ENCODE results near the gene RPS15.

The RPS15 gene

DNA sequence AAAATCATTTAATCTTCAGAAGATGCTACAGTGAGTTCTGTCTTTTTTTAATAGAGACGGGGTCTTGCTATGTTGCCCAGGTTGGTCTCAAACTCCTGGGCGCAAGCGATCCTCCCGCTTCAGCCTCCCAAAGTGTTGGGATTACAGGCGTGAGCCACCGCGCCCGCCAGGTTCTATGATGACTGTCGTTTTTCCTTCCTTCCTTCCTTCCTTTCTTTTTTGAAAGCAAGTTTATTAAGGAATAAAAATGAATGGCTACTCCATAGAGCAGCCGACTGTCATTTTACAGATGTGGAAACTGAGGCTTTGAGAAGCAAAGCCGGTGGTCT, 36.3 kb upstream of the RPS15 start:
- no peak for DNase-seq (ENCODE audit: low read depth, low spot score)

DNA sequence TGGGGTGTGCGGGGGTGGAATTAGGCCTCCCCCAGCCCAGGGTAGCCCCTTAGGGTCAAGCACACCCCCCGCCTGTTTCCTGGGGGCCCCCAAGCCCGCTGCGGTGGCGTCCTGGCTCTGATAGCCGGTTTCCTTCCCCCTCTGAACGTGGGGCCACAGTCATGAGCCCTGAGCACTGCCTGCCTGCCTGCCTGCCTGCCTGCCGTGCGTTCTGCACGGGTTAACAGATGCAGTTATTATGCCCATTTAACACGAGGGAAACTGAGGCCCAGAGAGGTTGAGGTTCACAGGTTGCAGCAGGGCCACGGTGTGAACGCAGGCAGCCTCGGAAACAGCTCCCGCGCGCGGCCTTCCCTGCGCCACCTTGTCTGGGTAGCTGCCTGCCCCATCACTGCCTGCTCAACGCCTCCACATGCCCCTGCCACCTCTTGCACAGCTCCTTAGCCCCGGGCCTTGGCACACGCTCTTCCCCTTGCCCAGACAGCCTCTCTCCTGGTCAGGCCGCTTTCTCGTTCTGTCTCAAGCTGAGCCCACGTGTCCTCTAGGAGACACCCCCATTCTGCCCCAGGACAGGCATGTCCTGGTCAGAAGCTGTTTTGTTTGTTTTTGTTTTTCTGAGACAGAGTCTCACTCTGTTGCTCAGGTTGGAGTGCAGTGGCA, 35.7 kb upstream of the RPS15 start:
- no peak for DNase-seq (ENCODE audit: low read depth, low spot score)

DNA sequence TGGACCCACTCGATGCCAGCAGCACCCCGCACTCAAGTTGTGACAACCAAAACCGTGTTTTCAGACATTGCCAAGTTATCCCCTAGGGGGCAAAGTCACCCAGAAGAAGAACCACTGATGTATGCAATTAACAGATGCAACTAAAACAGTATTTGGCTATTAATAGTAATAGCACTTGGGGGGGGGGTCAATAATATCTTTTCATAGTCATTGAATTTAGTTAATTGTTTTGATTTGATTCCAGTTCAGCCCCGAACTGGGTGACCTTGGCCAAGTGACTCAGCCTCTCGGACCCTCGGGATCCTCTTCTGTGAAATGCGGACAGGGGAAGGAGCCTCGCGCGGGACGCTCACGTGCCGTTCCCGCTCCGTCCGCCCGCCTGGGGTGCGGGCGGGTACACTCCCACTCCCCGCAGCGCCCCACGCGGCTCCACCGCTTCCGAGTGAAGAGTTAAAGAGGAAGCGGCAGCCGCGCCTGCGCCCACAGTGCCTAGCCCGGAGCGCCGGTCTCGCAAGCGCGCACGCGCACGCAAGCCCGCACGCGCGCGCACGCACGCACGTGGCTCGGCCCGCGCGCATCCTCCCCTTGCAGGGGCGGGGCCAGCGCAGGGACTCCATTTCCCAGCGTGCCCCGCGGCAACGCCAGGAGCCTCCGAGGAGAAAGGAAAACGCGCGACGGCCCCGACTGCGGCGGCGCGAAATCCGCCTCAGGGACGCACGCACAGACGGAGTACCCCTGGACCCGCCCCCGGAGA, 31.2 kb upstream of the RPS15 start:
- peak; percentile 99 for DNase-seq (ENCODE audit: low read depth, low spot score)

DNA sequence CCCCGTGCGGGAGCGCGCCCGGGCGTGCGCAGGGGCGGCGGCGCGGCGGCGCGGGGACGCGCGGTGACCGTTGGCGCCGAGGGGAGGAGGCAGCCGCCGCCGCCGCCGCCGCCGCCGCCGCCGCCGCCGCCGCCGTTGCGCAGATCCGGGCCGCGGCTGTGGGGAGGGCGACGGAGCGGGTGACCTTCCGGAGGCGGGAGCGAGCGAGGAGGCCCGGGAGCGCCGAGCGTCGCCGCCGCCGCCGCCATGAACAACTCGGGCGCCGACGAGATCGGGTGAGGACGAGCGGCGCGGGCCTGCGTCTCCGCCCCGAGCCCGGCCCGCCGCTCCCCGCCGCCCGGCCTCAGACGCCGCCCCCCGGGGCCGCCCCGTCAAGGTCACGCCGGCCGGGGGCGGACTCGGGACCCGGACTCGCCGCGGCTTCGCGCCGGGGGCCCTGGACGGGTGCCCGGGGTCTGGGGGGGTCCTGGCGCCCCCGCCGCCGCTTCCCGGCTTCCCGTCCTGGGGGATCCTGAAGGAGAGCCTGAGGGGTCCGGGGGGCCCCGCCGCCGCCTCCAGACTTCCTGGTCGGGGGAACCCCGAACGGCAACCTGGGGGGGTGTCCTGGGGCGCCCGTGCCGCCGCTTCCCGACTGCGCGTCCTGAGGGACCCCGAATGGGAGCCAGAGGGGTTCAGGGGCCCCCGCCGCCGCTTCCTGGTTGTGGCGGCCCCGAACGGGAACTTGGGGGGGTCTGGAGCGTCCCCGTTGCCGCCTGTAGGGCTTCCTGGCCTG, 30.5 kb upstream of the RPS15 start, which contains the start of gene DAZAP1:
TSS of gene DAZAP1 (plus strand) at position 59 of the 772 bp plus-strand sequence. CDS start at position 247, 188 bp downstream.
- DNase-seq (ENCODE audit: low read depth, low spot score), result no peak

DNA sequence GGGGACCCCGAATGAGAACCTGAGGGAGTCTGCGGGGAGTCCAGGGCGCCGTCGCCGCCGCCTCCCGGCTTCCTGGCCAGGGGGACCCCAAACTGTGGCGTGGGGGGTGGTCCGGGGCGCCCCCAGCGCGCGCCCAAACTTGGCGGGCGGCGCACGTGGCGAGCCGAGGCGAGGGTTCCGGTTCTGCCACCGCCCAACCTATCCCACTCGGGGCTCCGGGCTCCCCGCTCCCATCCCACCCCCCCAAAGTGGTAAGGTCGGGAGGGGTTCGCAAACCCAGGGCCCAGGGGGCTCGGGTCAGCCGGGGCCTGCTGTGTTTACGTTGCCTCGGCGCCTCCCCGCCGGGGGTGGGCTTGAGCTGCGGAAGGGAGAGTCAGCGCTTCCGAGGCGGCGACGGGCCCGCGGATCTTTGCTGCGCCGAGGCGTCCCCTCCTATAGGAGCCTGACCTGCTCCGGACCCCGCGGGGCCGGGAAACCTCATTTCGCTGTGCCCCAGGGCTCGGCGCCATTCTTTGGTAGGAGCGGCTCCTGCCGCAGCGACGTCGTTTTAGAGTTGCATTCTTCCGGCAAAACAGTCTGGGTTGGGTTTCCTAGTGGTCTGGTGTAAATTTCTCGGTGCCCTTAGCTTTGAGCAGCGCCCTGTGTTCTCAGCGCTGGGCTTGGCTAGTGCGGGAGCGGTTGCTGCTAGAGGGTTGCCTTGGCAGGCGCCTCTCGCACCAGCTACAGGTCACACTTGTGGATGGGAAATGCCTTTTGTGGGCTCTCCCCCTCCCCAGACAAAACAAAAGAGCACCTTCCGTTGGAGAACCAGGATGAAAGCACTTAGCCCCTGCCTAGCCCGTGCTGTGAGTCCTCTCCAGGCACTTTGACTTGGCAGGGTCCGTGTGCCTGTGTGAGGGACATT, 29.6 kb upstream of the RPS15 start:
- DNase-seq (ENCODE audit: low read depth, low spot score), result peak; percentile 74

DNA sequence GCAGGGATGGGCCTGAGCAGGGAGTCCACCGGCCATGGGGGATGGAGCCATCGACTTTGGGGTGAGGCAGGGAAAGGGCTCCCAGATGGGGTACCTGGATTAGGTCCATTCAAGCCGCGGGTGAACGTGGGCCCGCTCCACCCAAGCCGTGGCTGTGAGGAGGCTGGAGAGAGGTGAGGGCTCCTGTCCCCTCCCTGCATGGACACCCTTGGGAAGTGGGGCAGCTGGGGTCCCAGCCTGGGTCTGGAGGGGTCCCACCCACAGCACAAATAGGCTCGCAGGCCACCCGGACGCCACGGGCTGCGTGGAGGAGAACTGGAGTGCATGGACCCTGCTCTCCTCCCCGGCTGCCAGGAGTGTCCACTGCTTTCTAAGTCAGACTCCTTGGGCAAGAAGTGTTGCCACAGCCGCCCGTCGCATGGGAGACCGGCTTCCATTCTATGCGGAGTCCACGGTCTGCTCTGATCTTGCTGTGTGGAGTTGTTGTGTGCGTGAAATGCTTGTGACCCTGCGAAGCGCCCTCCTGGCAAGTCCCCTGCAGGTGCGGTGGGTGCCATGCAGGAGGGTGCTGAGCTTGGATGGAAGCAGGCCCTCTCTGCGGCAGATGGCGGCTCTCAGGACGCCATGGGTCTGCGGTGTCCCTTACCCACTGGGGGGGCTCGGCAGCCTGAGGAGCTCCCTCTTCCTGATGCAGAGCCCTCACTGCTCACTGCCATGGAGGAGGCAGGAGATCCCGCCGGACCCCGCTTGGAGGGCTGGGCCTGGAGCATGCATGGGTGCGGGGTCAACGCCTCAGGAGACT, 28.8 kb upstream of the RPS15 start:
- DNase-seq (ENCODE audit: low read depth, low spot score), result no peak

DNA sequence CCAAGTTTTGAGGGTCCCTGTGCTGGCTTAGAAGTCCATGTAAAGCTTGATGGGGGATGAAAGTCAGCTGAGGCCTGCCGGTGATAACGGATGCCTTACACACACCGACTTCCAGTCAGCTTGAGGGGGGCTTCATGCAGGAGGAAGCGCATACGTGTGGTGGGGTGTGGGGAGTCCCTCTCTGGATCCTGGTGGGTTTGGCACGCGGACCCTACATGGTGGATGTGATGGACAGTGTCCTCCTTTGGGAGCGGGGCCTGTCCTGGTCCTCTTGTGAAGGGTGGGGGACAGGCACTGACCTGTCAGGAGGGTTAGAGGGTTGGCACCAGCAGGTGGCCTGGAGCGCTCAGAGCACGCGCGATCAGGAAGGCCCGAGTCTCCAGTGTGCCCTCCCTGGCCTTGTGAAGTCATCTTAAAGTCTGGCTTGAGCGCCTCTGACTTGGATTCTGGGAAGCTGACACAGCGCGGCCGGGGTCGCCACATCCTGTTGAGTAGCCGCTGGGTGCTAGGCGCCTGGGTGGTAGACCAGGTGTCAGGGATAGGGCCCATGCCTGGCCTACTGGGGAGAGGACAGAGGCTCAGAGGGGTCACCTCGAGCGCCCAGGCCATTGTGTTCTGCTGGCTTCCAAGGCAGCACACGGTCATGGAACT, 27.9 kb upstream of the RPS15 start:
- no peak for DNase-seq (ENCODE audit: low read depth, low spot score)

DNA sequence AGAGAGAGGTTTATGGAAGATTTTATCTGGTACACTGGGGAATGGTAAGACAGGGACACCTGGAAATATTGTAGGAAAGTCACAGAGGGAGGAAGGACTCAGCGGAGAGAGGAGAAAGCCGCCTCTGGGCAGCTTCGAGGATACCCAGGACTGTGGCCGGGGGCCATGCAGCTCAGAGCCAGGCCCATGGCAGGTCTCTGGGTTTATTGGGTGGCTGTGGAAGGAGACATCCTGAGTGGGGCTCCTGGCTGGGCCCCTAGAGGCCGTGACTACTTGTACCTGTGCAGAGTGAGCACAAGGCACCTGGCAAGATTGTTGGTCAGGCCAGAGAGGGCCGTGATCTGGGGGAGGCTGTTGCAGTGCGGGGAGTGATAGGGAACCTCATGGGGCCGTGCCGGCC, 27.4 kb upstream of the RPS15 start:
- no peak for DNase-seq (ENCODE audit: low read depth, low spot score)

DNA sequence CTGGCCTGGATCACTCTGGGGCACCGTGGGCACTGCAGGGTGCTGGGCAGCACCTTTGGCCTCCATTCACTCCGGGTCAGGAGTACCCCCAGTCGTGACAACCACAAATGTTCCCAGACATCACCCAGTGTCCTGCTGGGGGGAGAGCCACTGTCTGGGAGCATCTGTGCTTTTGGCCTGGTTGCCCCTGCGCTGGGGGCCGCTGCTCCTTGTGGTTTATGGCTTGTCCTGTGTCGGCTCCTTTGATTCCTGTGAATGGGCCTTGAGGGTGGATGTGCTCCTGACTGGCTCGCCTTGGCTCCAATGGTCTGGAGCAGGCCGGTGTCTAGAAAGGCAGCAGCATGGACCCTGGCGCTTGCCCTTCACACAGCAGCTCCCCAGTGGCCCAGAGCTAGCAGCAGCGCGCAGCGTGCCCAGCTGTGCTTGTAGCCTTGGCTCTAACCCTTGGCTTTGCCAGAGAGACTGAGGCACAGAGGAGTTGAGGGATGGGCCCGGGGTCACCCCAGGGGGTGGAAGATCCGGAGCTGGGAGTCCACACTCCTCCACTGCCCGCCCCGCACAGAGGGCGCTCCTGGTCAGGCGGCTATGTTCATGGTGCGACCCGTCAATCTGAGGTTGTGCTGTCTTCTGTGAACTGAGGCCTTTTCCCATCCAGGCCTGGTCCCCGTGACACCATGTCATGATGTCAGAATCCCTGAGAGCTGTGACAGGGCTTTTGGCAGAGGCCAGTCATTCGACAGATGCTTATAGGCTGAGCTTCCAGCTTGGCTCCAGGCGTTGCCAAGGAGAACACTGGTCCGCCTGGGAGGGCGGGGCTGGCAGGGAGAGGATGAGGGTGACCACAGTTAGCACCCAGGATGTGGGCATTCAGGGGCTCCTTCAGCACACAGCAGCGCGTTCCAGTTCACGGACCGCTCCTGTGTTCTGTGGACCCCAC, 26.7 kb upstream of the RPS15 start:
- DNase-seq (ENCODE audit: low read depth, low spot score), result no peak

DNA sequence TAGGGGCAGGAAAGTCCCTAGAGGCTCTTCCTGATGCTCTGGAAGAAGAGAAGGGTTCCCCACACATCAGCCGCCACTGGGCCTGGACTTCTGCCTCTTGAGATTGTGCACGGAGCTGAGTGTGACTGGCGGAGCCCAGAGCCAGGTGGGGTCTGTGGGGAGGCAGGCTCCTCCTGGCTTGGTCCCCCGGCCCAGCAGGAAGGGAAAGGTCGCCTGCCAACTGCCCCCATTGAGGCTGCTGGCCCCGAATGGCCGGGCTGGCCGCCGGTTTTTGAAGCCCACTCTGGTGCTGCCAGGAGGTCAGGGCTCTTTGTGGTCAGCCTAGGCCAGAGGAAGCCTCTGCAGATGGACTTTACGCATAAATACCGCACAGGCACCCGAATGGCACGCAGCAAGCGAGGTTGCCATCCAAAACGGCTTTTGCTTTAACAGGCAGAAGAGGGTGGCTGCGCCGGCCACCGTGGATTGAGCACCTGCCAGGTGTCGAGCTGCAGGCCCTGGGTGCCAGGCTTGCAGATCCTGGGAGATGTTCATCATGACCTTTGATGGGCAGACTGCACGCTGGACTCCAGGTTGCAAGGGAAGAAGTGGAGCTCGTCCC, 25.8 kb upstream of the RPS15 start:
- DNase-seq (ENCODE audit: low read depth, low spot score), result no peak

DNA sequence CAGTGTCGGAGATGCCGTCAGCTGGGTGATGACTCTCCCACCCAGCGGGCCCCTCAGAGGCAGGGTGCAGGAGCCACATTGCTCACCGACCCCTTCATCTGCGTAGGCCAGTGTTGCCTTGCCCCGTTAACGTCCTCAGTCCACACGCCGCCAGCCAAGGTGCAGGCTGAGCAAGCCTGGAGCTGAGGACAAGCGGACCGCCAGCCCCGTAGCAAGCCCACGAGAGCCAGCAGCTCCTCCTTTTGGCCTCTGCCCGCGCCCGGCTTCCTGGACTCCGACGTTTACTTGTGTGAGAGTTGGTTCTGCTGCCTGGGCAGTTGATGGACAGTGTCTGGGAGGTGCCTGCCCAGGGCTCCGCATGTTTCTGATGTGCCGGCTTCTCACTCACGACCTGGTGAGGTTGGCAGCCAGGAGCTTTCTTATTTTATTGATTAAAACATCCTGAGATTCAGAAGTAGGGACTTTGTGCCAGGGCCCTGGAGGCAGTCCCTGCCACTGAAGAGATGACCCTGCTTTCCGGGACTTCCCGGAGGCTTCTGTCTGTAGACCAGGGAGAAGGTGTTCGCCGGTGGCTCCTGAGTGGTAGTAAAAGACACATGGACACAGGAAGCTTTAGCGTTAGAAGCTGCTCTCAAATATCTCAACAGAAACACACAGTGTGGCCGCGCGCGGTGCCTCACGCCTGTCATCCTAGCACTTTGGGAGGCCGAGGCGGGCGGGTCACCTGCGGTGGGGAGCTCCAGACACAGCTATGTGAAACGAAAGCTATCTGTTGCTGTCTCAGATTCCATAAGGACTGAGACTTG, 25.0 kb upstream of the RPS15 start:
- DNase-seq (ENCODE audit: low read depth, low spot score), result no peak

DNA sequence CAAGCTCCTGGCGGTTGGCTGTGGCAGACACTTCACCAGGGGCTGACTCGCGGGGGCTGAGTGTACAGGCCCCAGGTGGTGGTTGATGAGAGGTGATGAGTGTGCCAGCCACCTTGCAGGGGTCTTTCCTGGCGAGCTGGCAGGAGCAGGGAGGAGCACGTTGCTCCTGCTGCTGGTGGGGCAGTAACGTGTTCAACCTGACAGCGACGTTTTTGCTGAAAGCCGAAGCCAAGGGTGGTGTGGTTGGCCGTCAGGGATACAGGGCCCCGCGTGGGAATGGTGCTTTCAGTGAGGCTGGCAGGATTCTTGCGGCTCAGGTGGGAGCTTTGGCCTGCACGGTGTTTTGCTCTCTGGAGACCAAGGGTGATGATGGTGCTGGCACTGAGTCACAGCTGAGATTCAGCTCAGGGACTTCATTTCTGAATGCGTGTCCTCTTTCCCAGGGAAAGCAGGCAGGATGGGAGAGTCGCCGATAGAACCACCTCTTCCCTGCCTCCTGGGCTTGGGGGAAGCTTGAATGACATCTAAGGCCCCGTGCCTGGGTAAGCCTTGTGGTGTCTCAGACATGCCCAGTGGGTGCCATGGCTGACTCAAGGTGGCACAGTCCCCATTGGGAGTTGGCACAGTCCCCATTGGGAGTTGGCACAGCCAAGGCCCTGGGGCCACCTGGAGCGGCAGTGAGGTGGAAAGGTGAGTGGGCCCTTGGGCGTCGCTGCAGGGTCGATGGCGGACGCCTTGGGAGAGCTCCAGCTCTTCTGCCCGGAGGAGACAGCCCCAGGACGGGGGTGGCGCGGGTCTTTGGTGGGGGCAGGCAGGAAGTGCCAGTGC, 22.0 kb upstream of the RPS15 start:
- no peak for DNase-seq (ENCODE audit: low read depth, low spot score)

DNA sequence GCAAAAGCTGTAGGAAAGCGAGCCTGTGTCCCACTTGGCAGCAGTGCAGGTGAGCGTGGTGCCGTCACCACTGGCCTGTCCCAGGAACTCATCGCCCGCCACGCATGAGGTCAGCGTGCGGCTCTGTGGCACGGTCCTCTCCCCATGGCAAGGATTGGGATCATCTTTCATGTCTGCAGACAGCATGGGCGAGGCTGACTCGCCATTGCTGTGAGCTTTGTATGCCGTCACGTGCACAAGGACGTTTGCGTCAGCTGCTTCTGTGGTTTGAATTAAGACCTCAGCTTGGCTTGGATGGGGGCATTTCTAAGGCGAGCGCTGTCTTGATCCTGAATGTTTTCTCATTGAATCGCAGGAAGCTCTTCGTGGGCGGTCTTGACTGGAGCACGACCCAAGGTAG, 21.1 kb upstream of the RPS15 start:
- no peak for DNase-seq (ENCODE audit: low read depth, low spot score)

DNA sequence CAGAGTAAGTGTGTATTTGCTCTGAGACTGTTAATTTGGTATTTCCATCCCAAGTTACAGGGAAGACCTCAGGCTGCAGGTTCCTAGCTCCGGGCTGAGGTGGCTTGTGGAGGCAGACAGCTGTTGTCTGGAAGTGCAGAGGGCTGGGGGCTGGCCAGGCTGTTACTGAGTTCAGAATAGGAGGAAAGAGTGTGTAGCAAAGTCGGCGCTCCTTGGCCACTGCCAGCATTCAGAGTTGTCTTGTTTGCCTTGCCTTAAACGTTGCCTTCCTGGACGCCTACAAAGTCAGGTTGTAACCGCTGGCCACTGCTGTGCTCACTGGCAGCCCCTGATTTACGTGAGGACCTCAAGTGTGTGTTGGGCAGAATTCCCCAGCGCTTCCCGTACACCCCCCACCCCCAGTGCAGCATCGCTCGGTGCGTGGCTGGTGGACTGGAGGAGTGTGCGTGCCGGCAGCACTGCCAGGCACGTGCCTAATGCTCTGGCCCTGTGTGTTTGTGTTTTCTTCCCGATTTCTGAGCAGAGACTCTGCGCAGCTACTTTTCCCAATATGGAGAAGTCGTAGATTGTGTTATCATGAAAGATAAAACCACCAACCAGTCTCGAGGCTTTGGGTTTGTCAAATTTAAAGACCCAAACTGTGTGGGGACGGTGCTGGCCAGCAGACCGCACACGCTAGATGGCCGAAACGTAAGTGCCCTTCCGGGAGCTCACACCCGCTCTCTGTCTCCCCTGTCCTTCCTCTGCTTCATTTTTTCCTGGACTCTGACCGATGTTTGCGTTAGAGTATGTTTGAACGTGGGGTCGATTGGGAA, 20.3 kb upstream of the RPS15 start:
- DNase-seq (ENCODE audit: low read depth, low spot score), result no peak

DNA sequence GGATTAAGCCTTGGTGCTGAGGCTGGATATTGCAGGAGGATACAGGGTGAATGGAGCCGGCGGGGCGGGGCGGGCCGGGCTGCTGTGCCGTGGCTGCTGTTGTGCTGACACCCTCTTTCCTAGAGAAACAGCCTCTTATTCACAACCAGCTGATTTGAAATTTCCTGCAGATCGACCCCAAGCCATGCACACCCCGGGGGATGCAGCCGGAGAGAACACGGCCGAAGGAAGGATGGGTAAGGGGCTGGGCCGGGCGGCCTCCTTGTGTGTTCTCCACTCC, 19.8 kb upstream of the RPS15 start:
- DNase-seq (ENCODE audit: low read depth, low spot score), result no peak

DNA sequence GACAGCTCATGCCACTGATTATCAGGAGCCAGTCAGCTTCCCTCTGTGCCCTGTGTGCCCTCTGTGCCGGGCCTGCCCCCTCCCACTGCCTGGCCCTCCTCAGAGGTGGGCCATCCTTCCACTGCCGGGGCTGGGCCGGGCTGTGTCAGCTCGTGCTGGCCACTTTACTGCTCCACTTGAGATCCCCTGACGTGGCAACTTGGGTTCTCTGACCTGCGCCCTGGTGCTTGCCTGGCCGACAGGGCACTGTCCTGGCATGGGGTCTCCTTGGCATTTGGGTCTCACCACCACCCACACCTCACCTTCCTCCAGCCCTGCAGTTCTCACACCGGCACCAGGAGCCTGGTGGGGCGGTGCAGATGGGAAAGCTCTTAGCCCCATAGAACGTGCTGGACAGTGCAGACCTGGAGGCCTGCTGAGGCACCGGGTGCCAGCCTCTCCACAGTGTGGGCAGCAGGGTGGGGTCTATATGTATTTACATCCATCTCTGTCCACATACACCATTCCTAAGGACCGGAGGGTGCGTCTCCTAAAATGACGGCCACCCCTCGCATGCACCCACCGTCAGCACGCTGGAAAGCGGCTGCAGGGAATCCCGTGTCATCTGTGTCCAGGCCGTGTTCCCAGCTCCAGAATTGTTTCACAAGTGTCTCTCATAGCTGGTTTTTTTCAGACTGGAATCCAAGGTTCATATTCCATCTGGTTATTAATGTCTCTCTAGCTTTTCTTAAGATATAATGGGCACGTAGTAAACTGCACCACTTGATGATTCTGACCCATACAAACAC, 19.1 kb upstream of the RPS15 start:
- DNase-seq (ENCODE audit: low read depth, low spot score), result no peak
